HG03196 (cell line): Measurements from ENCODE around the gene DYRK3.

Experiments used
- ATAC-seq: cut with Tn5 transposase; IDR thresholded peaks from one replicate; pipeline ENCODE4 v1.9.1; 2021; ENCODE audit not compliant: unreplicated experiment

Gene DYRK3

DNA sequence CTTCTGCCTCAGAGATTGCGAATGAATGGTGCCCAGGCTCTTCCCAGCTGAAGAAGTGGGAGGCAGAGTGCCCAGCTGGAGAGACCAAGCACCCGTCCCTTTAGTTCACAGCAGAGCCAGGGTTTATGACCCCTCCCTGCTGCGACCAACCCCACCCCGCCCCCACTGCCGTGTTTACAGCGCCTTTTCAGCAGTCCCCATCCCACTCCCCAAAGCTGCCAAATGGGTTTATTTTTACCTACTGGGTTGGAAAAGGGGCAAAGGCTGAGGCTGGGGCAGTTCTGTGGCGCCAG lies 23.6 kb downstream of the DYRK3 start:
- no peak for ATAC-seq

DNA sequence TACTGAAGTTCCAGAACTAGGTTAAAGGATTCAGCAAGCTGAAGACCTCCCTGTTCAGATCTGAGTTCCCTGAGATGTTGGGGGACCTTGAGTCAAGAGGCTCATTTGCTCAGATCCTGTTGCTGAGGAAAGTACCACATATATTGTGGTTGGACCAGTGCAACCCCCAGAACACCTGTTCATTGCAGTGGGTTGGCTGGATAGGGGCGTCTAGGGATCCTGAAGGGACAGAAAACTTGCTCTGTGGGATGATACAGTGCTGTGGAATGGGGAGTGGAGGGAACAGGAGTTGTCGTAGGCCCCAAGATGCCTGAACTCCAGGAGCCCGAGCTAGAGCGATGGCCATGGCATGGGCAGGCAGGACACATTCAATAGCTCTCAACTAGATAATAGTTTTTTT lies 24.8 kb downstream of the DYRK3 start:
- ATAC-seq = no peak

DNA sequence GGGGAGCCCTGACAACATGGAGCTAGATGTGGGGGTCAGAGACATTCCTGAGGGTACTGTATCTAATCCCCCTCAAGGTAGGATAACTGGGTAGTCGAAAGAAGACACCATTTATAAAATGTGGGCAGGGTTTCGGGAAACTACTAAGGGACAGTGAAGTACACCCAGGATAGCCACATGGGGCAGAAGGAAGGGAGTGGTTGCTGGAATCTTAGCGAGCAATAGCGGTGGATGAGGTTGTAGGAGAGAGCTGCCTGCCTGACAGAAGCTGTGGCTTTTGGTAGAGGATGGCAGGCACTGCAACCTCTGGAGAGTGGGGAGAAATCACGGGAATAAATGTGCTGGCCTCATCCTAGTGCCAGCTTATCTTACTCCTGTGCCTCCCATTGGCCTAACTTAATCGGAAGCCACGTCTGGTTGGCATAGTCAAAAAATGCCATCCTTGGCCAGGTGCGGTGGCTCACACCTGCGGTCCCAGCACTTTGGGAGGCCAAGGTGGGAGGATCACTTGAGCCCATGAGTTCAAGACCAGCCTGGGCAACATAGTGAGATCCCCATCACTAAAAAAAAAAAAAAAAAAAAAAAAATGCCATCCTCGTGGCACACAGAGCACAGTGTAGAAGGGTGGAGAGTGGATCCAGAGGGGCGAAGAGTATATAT lies 26.0 kb downstream of the DYRK3 start:
- no peak for ATAC-seq

DNA sequence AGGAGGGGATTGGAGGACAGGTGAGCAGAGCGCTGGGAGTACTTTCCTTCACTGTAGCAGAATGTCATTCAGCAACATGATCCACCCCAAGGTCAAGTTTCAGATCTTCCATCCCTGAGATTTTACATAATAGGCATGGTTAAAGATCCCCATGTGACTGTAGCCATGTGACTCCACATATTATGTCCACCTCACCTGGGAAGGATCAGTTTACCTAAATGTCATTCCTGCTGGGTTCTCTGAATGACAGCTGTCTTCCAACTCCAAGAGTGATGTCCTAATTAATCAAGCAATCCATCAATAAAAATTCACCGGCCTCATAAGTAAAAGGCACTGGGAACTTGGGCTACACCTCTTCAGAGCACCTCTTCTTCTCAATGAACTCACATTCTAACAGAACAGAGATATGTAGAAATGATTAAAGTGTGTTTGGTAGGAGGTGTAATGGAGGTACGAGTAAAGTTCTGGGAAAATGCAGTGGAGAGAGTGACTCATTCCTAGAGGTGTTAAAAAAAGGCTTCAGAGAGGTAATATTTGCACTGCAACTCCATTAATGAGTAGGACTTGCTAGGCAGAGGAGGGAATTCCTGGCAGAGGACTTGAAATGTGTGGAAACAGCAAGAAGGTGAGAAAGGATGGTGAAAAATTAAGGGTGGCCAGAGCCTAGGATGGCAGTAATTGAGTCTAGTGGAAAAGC lies 27.2 kb downstream of the DYRK3 start:
- no peak for ATAC-seq

DNA sequence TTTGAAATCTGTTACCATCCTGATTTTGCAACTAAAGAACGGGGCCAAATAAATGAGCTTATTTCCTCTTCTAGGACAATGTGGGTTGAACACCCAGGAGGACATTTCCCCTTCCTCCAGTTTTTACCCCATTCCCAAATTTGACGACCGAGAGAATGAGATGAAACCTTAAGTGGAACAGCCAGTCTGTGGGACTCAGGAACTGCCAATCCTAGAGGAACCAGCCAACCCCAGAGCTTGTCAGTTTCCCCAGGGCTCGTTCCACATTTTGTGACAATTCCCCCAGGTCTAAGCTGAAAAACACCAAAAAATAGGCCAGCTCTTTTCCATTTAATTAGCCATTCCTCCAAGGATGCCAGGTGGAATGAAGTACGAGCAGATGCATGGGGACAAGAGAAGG lies 28.0 kb downstream of the DYRK3 start:
- no peak for ATAC-seq

DNA sequence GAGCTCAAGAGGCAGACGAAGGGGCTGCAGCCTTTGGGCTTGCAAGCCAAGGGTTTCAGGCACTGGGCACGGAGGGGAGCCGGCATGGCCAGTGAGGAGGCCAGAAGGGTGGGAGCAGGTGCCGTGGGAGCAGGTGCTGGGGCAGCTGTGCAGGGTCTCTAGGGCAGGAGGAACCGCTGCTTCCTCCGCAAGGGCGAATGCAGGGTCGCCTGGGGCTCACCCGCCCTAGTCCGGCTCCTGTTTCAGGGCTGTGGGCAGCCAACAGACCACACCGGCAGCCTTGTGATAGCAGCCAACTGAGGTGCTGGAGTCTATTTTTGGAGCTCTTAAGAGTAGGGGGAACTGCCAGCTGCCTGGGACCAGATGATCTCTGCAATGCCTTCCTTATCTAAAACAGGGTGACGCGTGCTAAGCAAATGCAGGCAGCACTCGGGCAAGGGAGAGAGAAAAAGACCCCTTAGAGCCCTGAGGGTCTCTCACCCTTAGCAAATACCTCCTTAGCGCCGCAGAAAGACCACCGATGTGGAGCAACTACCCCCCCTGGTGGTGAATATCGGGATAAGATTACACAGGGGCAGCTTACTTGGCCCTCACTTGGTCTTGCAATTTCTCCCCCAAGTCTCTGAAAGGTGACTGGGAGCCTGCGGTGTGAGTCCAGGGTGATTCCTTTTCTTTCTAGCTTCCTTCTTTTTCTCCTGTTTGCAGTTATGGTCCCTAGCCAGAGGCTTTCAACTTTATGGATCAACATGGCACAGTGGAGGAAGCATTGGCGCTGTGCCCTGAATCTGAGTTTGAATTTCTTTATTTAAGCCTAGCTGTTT lies 28.7 kb downstream of the DYRK3 start:
- ATAC-seq = no peak

DNA sequence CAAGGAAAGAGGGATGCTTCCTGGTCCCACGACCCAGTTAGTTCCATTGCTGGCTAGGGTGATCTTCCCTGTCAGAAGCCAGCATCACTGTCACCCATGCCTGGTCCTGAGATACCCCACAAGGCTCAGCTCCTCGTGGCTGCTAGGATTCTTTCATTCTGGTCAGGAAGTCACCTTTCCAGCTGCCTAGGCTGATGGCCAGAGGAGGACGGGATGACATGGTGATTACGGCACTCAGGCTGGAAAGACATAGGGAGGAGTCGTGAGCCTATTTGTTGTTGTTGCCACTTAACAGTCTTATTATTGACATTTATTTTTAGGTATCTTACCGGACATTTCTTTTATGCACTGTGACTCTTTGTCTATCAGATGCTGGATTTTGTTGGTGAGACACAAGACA lies 29.4 kb downstream of the DYRK3 start:
- no peak for ATAC-seq

DNA sequence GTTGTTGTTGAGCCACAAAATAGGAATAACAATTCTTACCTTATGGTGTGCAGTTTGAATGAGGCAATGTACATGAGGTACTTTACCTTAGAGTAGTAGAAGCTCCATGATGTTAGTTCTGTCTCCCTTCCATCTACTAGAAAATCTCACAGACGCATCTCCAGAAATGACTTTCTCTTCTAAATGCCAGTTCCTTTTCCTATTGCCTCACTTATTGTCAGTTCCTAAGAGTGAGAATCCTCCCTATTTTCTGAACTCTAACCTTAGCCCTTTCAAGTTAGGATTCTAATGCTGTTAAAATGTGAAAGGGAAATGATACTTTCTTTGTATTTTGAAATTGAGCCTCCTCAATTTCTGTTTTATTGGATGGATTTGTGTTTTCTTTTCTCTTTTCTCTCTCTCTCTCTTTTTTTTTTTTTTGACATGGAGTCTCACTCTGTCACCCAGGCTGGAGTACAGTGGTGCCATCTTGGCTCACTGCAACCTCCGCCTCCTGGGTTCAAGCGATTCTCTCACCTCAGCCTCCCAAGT lies 30.8 kb downstream of the DYRK3 start:
- no peak for ATAC-seq

DNA sequence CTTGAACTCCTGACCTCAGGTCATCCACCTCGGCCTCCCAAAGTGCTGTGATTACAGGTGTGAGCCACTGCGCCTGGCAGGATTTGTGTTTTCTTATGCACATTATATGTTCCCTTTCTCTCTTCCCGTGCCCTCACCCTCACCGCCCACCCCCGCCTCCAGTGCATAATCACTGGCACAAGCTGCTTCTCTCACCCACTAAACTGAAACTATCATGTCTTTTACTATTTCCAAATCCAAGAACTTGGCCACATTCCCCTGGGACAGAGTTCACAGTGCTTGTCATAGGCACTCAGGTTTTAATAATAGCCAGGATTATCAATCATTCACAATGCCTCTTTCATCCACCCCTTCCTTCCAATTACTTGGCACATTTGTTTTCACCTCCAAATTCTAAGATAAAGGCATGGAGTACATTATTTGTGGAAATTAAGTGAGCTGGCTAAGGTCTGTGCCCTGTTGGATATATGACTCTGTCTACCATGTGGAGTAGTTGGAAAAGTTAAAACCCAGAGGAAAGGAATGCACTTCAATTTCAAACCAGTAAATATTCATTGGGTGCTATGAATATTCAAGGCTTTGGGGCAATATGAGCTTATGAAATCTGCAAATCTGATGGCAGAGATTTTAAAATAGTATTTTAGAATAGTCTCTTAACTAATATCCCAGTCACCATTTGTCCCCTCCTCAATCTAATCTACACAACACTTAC lies 31.8 kb downstream of the DYRK3 start:
- no peak for ATAC-seq

DNA sequence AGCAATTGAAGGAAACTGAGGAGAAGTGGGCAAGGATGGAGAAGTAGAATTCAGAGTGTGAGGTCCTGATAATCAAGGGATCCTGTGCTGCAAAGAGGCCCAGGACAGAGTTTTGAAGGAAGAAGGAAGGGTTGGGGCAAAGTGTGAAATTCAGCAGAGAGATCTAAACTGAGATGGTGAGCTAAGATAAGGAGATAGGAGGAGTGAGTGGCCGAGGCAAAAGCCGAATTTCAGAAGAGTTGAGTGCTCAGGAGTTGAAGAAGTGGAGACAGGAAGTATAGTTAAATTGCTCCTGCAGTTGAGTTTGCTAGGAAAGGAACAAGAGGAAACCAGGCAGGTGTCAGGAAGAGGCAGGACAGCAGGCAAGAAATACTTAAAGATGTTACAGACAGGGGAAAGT lies 33.0 kb downstream of the DYRK3 start:
- no peak for ATAC-seq

DNA sequence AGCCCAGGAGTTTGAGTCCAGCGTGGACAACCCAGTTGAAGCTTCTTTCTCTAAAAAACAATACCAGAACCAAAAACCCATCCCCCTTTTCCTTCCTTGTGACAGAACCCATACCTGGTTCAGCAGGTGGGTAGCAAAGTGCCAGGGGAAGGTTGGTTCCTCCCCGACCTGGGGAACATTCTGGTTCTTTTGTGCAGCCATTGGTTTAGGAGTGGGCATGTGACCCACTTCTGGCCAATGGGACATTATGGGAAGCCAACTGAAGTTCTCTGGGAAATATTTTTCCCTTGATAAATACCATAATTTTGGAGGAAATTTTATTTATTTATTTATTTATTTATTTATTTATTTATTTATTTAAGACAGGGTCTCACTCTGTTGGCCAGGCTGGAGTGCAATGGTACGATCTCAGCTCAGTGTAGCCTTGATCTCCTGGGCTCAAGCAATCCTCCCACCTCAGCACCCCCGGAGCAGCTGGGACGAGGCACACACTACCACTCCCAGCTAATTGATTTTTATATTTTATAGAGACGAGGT lies 33.6 kb downstream of the DYRK3 start:
- ATAC-seq = no peak

DNA sequence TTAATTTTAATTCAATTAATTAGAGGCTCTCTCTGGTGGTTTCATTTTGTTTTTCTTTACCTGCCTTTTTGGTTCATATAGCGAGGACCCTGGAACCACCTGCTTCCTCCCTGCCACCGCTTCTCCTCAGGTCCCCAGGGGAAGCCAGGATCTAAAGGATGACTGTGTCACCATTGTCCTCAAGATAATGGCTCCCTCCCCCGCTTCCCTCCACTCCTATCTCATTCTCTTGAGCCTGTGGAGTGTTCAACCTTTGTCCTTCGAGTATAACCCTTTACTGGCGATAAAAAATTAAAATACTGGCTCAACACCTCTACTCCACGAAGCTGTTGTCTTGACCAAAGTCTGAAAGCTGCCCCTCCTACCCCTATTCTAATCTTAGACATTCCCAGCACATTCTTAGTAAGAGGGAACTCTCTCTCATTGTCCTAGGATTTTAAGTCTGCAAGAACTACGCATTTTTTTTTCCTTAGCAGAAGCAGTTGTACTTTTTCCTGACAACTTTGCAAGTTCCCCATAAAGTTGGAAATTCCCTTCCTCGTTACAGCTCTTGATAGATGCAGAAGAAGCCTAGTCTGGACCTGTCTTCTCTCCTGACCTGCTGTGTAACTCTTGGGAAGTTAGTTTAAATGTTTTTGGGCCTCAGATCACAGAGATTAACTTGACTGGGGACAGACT lies 36.8 kb downstream of the DYRK3 start:
- no peak for ATAC-seq

DNA sequence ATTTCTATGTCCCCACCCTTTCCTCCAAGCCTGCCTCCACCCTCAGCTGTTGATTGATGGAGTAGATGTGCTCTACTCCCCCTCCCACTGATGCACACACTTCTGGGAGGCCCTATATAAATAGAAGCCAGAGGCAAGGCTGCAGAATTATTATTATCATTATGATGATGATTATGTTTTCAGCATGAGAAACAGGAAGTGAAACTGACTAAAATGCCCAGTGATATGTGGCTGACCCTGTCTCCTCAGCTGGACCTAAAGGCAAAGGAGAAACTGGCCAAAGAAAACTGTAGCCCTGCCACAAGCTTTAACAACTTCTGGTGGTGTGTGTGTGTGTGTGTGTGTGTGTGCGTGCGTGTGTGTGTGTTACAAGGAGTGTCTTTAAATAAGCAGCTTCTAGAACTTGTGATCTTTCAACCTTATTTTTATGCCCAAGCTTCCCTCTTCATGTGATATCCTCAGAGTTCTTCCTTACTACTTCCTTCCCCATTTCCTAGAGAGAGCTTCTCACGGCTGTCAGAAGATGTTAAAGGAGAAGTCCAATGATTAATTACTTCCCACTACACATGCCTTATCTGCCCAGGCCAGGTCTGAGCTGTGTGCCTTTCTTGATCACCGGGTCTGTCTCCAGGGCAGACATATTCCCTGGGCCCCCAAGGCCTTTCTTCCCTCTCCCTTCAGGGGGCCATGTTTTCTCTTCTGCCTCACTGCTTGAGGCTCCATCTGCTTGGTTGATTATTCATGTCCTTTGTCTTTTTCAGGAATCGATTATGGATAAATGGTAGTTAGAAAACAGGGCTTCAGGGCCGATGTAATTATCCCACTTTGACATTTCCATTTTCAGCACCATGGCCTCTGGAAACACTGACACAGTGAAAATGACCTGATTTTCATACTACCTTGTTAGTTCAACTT lies 37.8 kb downstream of the DYRK3 start:
- no peak for ATAC-seq

DNA sequence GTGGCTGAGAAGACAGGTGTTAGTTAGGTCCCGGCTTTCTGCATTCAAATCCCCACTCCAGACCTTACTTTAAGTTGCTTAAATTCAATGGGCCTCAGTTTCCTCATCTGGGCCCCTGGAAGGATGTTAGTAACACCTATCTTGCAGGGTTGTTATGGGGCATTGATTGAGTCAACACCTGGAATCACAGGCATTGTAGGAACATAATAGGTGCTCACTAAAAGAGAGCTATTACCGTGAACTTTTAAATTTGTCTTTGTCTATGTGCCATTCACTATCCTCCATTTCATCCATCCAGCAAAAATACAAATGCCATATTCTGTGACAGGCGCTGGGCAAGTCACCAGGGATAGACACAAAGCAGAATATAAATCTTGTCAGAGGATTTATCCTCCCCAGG lies 38.9 kb downstream of the DYRK3 start:
- no peak for ATAC-seq

DNA sequence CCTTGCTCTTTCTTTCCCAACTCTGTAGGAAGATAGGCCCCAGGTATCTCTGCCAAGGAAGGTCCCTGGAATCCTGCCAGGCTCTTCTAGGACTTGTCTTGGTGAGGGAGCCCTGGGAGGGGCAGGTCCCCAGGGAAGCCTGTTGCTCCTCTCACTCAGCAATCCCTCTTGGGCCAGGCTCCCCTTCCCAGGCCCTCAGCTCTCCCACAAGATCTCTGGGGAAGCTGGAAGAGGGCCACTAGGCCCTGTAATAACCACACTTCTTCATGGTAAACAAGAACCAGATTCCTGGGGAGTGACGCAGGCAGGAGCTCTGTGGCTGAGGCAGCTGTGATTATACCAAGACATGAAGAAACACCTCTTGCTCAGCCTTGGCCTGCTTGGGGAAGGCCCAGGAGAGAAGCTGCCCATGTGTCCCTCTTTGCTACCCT lies 39.4 kb downstream of the DYRK3 start:
- no peak for ATAC-seq

DNA sequence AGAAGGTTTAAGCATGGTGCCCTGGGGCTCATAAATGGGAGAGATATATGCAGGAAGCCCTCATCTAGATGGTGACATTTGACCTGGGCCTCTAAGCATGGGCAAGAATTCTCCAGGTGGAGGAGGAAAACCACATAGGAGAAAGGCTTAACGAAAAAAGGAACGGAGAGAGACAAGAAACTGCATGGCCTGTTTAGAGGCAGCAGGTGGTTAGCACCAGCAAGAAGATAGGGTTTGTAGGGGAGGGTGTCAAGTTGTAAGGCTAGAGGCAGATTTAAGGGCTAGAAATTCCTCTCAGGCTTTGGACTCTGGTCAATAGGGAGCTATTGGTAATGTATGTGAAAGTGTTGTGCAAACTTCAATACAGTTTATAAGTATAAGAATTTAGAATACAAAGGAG lies 41.2 kb downstream of the DYRK3 start:
- no peak for ATAC-seq

DNA sequence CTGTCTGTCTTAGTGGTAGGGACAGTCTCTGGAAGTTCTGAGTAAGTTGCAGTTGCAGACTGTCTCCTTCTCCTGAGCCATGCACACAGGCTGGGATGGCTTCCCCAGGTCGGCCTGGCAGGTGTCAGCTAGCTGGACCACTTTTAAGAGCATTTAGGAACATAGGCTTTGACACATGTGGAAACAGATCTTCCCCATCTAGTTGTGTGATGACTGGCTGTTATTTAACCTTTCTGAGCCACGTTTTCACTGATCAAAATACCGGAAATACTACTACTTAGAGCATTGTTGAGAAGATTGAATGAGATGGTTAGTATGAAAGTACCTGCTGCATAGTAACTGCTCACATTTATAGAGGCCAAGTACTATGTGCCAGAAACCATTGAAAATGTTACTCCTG lies 43.2 kb downstream of the DYRK3 start:
- no peak for ATAC-seq

DNA sequence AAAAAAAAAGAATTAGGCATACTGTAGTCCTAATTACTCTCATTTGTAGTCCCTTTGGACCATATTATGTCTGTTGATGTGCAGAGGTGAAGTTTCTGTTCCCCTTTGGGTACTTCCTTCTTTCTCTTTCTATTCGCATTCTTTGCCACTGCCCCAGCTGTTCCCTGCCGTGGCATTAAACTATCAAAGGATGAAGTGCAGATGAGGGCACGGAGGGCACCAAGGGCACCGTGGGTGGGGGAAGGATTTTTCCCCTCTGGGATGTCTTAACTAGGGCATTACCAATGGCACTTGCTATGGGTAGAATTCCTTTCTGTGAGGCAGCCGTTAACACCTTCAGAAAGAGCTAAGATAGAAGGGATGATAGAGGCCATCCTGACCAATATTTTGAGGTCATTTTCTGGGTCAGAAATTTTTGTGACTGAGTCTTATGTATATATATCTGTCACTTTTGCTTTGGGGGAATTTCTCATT lies 44.4 kb downstream of the DYRK3 start:
- ATAC-seq = peak; percentile 82

DNA sequence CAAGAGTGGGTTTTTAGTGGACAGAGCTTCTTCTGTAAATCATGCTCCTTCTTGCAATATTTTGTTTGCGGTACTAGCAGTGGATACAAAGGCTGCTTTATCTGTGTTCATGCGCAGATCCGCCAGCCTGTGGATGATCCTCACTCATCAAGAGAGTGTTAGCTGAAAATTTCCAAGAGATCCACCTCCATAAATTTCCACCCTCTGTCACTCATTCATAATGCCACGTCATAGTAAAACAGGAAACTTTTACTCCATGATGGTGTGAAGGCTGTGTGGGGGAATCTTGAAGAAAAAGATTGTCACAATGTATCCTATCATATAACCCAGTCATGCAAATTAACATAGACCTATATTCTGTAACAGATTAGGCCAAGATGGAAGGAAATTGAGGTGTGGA lies 44.9 kb downstream of the DYRK3 start:
- no peak for ATAC-seq
